GM21447 (cell line): ENCODE measurements around the gene ZNF692.
"Not testable (repeated sequence)": the region's sequence is repeated elsewhere in the genome, so short reads cannot be mapped to it uniquely, and the experiment has no call there.

Experiments used
- ATAC-seq: cut with Tn5 transposase; IDR thresholded peaks from one replicate; pipeline ENCODE4 v1.9.1; 2021; ENCODE audit not compliant: unreplicated experiment

The ZNF692 gene

DNA sequence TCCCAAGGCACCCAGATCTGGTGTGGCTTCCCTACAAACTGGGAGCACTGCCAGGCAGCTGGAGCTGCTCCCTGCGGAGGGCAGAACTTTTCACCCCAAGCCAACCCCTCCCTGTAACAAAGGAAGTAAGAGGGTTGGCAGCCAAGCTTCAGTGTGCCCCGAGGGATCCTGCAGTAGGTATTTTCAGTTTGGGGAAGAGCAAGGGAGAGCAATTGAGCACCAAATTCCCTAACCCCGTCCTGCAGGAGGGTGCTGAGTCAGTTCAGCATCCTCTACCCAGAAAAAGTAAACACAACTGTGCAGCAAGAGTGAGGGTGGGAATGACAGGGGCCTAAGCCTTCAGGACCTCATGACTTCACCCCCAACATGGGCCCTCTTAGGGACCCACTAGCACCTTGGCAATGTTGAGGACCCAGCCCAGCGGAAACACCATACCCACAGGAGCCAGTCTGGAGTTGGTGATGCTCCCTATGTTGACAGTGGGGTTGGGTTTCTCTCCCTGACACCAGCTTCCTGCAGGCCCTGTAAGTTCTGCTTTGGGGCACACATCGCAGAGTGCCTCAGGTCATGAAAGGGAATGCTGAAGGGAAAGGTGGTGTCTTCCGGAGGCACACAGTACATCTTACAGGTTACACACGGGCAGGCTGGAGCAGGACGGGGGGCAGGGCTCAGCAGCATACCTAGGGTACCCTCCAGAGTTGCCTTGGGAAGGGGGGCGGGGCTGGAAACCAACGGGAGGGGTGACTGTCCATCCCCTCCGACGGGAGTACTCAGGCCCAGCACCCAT, 48.0 kb downstream of the ZNF692 start:
- ATAC-seq, result no peak

DNA sequence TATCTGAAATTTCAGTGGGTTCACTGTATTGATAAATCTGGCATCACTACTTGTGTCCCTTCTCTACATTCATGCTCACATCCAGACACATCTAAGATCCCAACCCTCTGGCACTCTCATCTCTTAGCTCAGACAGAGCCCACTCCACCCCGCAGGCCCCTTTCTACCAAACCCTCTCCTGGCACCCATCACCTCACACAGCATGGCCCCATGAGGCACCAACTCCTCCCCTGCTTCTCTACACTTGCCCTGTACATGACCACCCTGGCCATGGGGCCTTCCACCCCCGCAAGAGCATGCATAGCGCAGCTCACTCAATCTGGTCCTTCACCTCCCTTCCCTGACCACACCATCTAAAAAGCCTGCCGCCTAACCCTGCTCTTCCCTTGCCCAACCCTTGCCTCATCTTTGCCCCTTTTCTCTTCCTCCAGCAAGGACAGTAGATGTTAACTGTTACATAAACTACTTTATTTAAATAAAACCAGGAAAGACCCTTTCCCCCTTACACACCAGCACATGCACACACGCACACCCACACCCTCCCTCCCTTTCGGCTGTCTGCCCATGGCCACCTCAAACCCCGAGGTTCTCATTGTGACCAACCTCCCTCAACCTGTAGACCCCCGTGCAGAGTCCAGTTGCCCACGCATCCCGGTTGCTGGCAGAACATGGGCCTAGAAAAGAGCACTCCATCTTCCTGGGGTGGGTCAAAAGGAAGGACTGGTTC, 48.7 kb downstream of the ZNF692 start:
- no peak for ATAC-seq

DNA sequence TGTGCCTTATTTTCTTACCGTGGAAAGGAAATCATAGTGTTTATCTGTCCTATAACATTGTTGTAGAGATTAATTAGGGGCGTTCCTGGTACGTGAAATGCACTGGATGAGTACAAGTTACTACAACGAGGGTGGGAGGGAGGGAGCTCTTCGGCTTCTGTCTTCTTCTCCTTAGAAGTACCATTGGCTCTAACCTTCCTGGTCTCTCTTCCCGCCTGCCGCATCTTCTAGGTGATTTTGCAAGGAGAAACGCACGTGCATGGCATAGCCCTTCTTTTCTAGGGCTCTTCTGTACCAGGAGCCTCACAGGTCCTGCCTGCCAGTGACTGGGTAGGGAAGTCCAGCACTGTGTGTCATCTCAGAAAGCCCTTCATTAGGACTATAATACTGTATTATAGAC, 50.0 kb downstream of the ZNF692 start:
- no peak for ATAC-seq

DNA sequence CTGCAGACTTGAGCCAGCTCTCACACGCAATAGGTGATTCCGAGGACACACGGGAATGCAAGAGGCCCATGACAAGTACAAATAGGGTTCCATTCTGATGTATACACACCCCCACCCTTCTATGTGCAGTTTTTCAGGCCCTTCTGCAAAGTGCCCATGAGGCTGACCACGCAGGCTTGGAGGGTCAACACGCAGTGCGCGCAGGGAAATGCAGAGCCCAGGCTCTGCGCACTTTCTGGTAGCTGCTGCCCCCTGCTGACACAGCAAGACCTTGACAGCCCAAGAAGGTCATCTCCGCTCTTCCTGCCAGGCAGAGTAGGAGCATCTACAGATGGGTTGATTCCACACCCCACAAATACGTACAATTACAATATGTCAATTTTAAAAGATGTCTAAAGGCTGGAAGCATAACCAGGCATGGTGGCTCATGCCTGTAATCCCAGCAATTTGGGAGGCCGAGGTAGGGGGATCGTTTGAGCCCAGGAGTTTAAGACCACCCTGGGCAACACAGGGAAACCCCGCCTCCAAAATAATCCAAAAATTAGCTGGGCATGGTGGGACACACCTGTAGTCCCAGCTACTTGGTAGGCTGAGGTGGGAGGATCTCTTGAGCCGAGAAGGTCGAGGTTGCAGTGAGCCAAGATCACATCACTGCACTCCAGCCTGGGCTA, 51.7 kb downstream of the ZNF692 start:
- peak; percentile 34 for ATAC-seq

DNA sequence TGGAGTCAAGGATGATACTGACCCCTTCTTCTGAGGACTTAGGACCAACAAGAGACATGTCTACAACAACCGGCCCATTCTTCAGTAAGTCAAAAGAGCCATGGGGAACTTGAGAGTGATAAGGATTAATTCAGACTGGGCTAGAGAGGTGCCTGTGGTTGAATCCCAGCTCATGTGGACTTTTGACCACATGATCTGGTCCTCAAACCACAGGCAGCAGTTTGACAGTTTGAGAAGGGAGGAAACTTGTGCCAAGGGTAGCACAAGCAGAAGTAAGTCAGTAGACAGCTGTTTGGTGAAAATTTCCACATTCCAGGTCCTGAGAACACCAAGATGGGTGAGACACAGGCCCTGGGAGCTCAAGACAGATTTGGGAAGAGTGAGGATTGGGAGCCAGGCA, 53.0 kb downstream of the ZNF692 start:
- ATAC-seq, result no peak

DNA sequence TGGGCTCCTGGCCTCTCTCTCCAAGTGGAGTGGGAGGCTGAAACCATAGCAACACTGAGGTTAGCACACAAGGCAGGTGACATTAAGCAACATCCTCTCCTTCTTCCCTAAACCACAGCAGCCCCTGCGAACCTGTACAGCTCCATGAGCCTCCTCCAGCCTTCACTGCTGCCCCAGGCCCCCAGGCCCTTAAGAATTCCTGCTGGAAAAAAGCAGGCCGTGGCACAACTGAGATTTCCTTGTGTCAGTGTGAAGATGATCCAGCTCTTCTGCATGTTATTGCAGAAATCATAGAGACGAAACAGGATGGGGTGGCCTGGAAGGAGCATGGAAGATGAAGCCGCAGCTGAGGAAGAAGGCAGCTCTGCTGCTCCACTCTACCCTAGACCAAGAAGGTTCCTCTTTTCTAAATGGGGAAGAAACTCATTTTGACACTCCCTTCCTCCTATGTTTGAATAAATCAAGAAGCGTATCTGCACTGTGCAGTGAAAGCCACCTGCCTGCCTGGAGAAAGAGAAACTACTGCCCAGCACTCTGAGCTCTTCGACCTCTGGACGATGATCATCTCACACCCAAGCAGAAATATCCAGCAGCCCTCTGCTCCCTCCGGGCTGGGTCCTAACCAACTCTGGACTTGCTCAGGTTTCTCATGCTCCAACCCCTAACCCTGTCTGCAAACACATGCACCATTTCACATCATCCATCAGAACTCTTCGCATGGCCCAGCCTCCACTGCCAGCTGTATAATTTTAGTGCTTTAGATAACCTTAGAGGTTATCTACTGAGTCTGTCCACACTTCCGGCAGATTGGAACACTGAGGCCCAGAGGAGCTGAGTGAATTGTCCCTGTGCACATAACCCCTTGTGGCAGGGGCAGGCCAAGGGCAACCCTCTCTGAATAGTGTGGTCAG, 53.9 kb downstream of the ZNF692 start:
- peak; percentile 89 for ATAC-seq

DNA sequence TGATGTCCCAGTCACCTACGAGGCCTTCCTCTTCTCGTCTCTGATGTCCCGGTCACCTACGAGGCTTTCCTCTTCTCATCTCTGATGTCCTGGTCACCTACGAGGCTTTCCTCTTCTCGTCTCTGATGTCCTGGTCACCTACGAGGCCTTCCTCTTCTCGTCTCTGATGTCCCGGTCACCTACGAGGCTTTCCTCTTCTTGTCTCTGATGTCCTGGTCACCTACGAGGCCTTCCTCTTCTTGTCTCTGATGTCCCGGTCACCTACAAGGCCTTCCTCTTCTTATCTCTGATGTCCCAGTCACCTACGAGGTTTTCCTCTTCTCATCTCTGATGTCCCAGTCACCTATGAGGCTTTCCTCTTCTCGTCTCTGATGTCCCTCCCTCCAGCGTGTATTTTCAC, 55.4 kb downstream of the ZNF692 start:
- not testable (repeated sequence) for ATAC-seq

DNA sequence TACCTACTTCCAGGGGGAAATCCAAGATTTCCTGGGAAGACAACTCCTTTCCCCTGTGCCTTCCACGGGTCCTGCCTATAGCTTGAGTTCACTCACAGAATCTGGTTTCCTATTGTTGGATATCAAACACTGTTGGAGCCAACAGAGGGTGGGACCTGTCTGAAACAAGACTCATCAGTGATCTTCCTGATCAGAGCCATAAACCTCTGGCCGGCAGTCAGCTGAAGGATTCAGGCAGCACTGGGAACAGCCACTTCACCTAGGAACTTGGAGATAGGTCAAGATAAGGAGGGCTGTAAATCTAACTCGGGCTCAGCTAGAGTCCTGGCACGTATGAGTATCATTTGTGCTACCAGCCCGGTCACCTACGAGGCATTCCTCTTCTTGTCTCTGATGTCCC, 56.4 kb downstream of the ZNF692 start:
- no peak for ATAC-seq

DNA sequence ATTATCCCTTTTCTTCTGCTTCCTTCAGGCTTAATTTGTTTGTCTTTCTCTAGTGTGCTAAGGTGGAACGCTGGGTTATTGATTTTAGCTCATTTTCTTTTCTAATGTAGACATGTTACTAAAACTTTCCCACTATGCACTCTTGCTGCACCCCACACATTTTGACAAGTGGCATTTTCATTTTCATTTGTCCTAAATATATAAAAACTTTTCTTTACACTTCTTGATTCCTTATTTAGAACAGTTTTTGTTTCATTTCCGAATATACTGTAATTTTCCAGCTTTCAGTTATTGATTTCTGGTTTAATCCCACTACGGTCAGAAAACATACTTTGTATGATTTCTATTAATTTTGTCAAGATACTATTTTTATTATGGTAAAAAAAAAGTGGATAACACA, 58.4 kb downstream of the ZNF692 start:
- no peak for ATAC-seq
